ENCODE results near the gene SLC32A1.

SLC32A1 gene

GRCh38 chr20:38755324-38755910 is 31.1 kb downstream of the SLC32A1 start:
- DNase-seq, result no peak

GRCh38 chr20:38757145-38757775 is 33.0 kb downstream of the SLC32A1 start:
- no peak for DNase-seq

GRCh38 chr20:38759106-38759505 is 34.8 kb downstream of the SLC32A1 start:
- no peak for DNase-seq

- DNase-seq, result no peak
These were observed 36.7 kb downstream of the SLC32A1 start for GRCh38 chr20:38760978-38761377.

- no peak for DNase-seq
These were observed 37.9 kb downstream of the SLC32A1 start for GRCh38 chr20:38762174-38762573.

- DNase-seq, result no peak
These were observed 39.3 kb downstream of the SLC32A1 start for GRCh38 chr20:38763616-38764015.

- peak; percentile 60 for DNase-seq
These were observed 40.5 kb downstream of the SLC32A1 start for GRCh38 chr20:38764567-38765318.

- DNase-seq, result no peak
These were observed 41.8 kb downstream of the SLC32A1 start for GRCh38 chr20:38766071-38766470.

GRCh38 chr20:38769376-38770295 is 45.4 kb downstream of the SLC32A1 start:
- DNase-seq, result no peak

- no peak for DNase-seq
These were observed 46.3 kb downstream of the SLC32A1 start for GRCh38 chr20:38770546-38770945.

- DNase-seq, result no peak
These were observed 46.7 kb downstream of the SLC32A1 start for GRCh38 chr20:38770970-38771369.

- no peak for DNase-seq
These were observed 47.3 kb downstream of the SLC32A1 start for GRCh38 chr20:38771621-38772020.

- DNase-seq, result no peak
These were observed 49.9 kb downstream of the SLC32A1 start for GRCh38 chr20:38774167-38774566.

- DNase-seq, result no peak
These were observed 52.1 kb downstream of the SLC32A1 start for GRCh38 chr20:38776363-38776762.

Data from 8988T (cell line).